Measurements from ENCODE around the gene ATRN. TPM values are rescaled to one million over a fixed set of nuclear protein-coding genes. Genes with fewer than 3 reads are reported as not detected.

The ATRN gene
- total RNA-seq, 1 experiment from 2014 or later, result 19.9 TPM

- TF ChIP-seq MYBL2 (CRISPR knock-in tag; IDR thresholded peaks at IDR 0.05), result no peak
- TF ChIP-seq NFYB (CRISPR knock-in tag; conservative IDR thresholded peaks at IDR 0.05; ENCODE audit: low read depth), result no peak
- TF ChIP-seq ZNF671 (CRISPR knock-in tag; IDR thresholded peaks at IDR 0.05), result no peak
- no peak for TF ChIP-seq ZBTB21 (CRISPR knock-in tag; IDR thresholded peaks at IDR 0.05; ENCODE audit: borderline replicate concordance)
- no peak for TF ChIP-seq NR3C1 (CRISPR knock-in tag; conservative IDR thresholded peaks at IDR 0.05; ENCODE audit: low read depth)
- TF ChIP-seq ATF6 (CRISPR knock-in tag; IDR thresholded peaks at IDR 0.05), result no peak
- no peak for TF ChIP-seq ZMAT4 (CRISPR knock-in tag; IDR thresholded peaks at IDR 0.05)
- TF ChIP-seq GTF2I (CRISPR knock-in tag; conservative IDR thresholded peaks at IDR 0.05), result no peak
- TF ChIP-seq ZNF138 (CRISPR knock-in tag; conservative IDR thresholded peaks at IDR 0.05), result no peak
- TF ChIP-seq ATF2 (CRISPR knock-in tag; IDR thresholded peaks at IDR 0.05; ENCODE audit: borderline replicate concordance, low read depth), result no peak
- no peak for TF ChIP-seq EMX1 (CRISPR knock-in tag; IDR thresholded peaks at IDR 0.05)
- no peak for TF ChIP-seq CBFB (CRISPR knock-in tag; IDR thresholded peaks at IDR 0.05; ENCODE audit: low read depth)
- TF ChIP-seq ZNF121 (CRISPR knock-in tag; IDR thresholded peaks at IDR 0.05), result no peak
- no peak for TF ChIP-seq TEAD1 (CRISPR knock-in tag; IDR thresholded peaks at IDR 0.05)
- no peak for TF ChIP-seq E2F5 (CRISPR knock-in tag; IDR thresholded peaks at IDR 0.05)
- no peak for TF ChIP-seq RORB (CRISPR knock-in tag; IDR thresholded peaks at IDR 0.05)
- no peak for TF ChIP-seq E2F1 (CRISPR knock-in tag; IDR thresholded peaks at IDR 0.05)
- no peak for TF ChIP-seq ZNF423 (CRISPR knock-in tag; IDR thresholded peaks at IDR 0.05)
- CTCF ChIA-PET, result interaction anchor here (0.6 to 8.0 kb wide), 32 partner anchors 8 to 134 kb away, joined by 3 to 70 read pairs (median 6); partner anchors contain the start of genes ADAM33, ADISSP, GFRA4 and HSPA12B
- no peaks in the 10 kb centered on the region for H3K9me3 Mint-ChIP-seq
- no peak overlapping the region for H3K4me3 Mint-ChIP-seq
- H3K27ac Mint-ChIP-seq, result no peak overlapping the region
- H3K36me3 Mint-ChIP-seq, result no peaks in the 10 kb centered on the region
- POLR2A ChIA-PET, result no interaction called here
- H3K27me3 Mint-ChIP-seq (ENCODE audit: low read depth), result no peaks in the 10 kb centered on the region
- DNase-seq (ENCODE audit: low spot score) (no peak), ATAC-seq (no peak)
- no peaks in the 10 kb centered on the region for H3K4me1 Mint-ChIP-seq
Observed at GRCh38 chr20:3696745-3697587, 226.1 kb downstream of the ATRN start.

GRCh38 chr20:3697588-3698305 is 226.9 kb downstream of the ATRN start:
- no peaks in the 10 kb centered on the region for H3K4me1 Mint-ChIP-seq
- POLR2A ChIA-PET, result no interaction called here
- ATAC-seq (no peak), DNase-seq (ENCODE audit: low spot score) (no peak)
- no peaks in the 10 kb centered on the region for H3K9me3 Mint-ChIP-seq
- CTCF ChIA-PET, result interaction anchor here (1.0 to 8.0 kb wide), 6 partner anchors 10 to 53 kb away, joined by 3 to 70 read pairs (median 28); no protein-coding TSS in a partner anchor
- no peak overlapping the region for H3K4me3 Mint-ChIP-seq
- H3K27ac Mint-ChIP-seq, result no peak overlapping the region
- no peaks in the 10 kb centered on the region for H3K36me3 Mint-ChIP-seq
- H3K27me3 Mint-ChIP-seq (ENCODE audit: low read depth), result no peaks in the 10 kb centered on the region
- TF ChIP-seq CREB1 (CRISPR knock-in tag; IDR thresholded peaks at IDR 0.05) (no peak), SOX15 (CRISPR knock-in tag; IDR thresholded peaks at IDR 0.05) (no peak), ZNF138 (CRISPR knock-in tag; conservative IDR thresholded peaks at IDR 0.05) (no peak), E2F1 (CRISPR knock-in tag; IDR thresholded peaks at IDR 0.05) (no peak), STAT6 (CRISPR knock-in tag; conservative IDR thresholded peaks at IDR 0.05; ENCODE audit: low read depth) (no peak), FOXP1 (CRISPR knock-in tag; IDR thresholded peaks at IDR 0.05; ENCODE audit: borderline replicate concordance) (no peak), TEAD4 (CRISPR knock-in tag; IDR thresholded peaks at IDR 0.05) (no peak), NR2C2 (CRISPR knock-in tag; IDR thresholded peaks at IDR 0.05) (no peak)
